PC-3 (cell line): ENCODE measurements around the gene DENND2D.

ENCODE experiments used
- CTCF ChIP-seq: fragments of 300-600 bp; sonication (generic); conservative IDR thresholded peaks from 2 replicates; pipeline ENCODE4 v1.5.1; 2017; ENCODE audit warnings: antibody characterized with exemption, low read depth, mild to moderate bottlenecking, low read length
- EZH2 ChIP-seq: fragments of 300-600 bp; sonication (generic); IDR thresholded peaks from one replicate; pipeline ENCODE4 v1.6.1; 2017; ENCODE audit warnings: antibody characterized with exemption, mild to moderate bottlenecking, low read length; ENCODE audit not compliant: unreplicated experiment
- EZH2phosphoT487 ChIP-seq: fragments of 300-600 bp; sonication (generic); IDR thresholded peaks from 2 replicates; pipeline ENCODE4 v1.6.1; 2018; ENCODE audit warnings: mild to moderate bottlenecking, antibody characterized with exemption, low read length, borderline replicate concordance

GRCh38 chr1:111218701-111219556 lies 18.5 kb upstream of the DENND2D start:
- TF ChIP-seq CTCF (no peak), EZH2 (no peak), EZH2phosphoT487 (no peak)
